Measurements from ENCODE around the gene TRHDE.

Gene TRHDE

GRCh38 chr12:72273851-72274351 is 1.7 kb downstream of the TRHDE start:
- peak in 1 of 2 experiments; percentile 36 for DNase-seq

GRCh38 chr12:72274931-72275330 is 2.8 kb downstream of the TRHDE start:
- DNase-seq, result no peak

- no peak for DNase-seq
Measured at GRCh38 chr12:72275526-72275925, 3.4 kb downstream of the TRHDE start.

- no peak for DNase-seq
Measured at GRCh38 chr12:72276181-72276805, 4.1 kb downstream of the TRHDE start.

GRCh38 chr12:72277415-72277814 is 5.2 kb downstream of the TRHDE start:
- no peak for DNase-seq

- DNase-seq, result no peak
Measured at GRCh38 chr12:72278894-72279293, 6.7 kb downstream of the TRHDE start.

GRCh38 chr12:72281126-72281525 is 9.0 kb downstream of the TRHDE start:
- no peak for DNase-seq

GRCh38 chr12:72282721-72283120 is 10.6 kb downstream of the TRHDE start:
- peak; percentile 1 to 17 for DNase-seq

GRCh38 chr12:72285861-72286260 is 13.7 kb downstream of the TRHDE start:
- DNase-seq, result no peak

- no peak for DNase-seq
Measured at GRCh38 chr12:72286526-72286925, 14.4 kb downstream of the TRHDE start.

GRCh38 chr12:72288436-72288835 is 16.3 kb downstream of the TRHDE start:
- DNase-seq, result no peak

GRCh38 chr12:72288911-72289310 is 16.7 kb downstream of the TRHDE start:
- no peak for DNase-seq

- DNase-seq, result no peak
Measured at GRCh38 chr12:72289633-72290032, 17.5 kb downstream of the TRHDE start.

- no peak for DNase-seq
Measured at GRCh38 chr12:72291175-72291574, 19.0 kb downstream of the TRHDE start.

GRCh38 chr12:72293701-72294100 is 21.5 kb downstream of the TRHDE start:
- DNase-seq, result no peak

GRCh38 chr12:72295101-72295500 is 22.9 kb downstream of the TRHDE start:
- no peak for DNase-seq

- no peak for DNase-seq
Measured at GRCh38 chr12:72295744-72296143, 23.6 kb downstream of the TRHDE start.

GRCh38 chr12:72296389-72296788 is 24.2 kb downstream of the TRHDE start:
- DNase-seq, result no peak

- no peak for DNase-seq
Measured at GRCh38 chr12:72297666-72298065, 25.5 kb downstream of the TRHDE start.

GRCh38 chr12:72300728-72301127 is 28.6 kb downstream of the TRHDE start:
- DNase-seq, result no peak

GRCh38 chr12:72304751-72305150 is 32.6 kb downstream of the TRHDE start:
- DNase-seq, result no peak

- no peak for DNase-seq
Measured at GRCh38 chr12:72307229-72307628, 35.1 kb downstream of the TRHDE start.

- no peak for DNase-seq
Measured at GRCh38 chr12:72311946-72312345, 39.8 kb downstream of the TRHDE start.

GRCh38 chr12:72313806-72314205 is 41.6 kb downstream of the TRHDE start:
- no peak for DNase-seq

- no peak for DNase-seq
Measured at GRCh38 chr12:72315858-72316257, 43.7 kb downstream of the TRHDE start.
